CD4-positive, alpha-beta memory T cell (primary cell): ENCODE data around the gene VCP. TPM values are rescaled to one million over a fixed set of nuclear protein-coding genes. Genes with fewer than 3 reads are reported as not detected.

ENCODE experiments used
- CTCF ChIA-PET: fragments of 350-600 bp; sonication (Branson Sonifier 250); formaldehyde crosslinking; loops from one replicate; lab custom pipeline; 2021; ENCODE audit warnings: inconsistent platforms; ENCODE audit not compliant: partially characterized antibody; lab: Charles Lee
- POLR2A ChIA-PET: fragments of 350-600 bp; sonication (Branson Sonifier 250); formaldehyde crosslinking; loops from one replicate; lab custom pipeline; 2021; ENCODE audit not compliant: partially characterized antibody; lab: Charles Lee
- DNase-seq, 5 donors: peaks; one replicate each; pipeline versions ENCODE4 v3.0.0 to v3.0.0-alpha.2; 2020 to 2022; ENCODE audit warnings: mixed read lengths in 1 of 5
- H3K27ac ChIP-seq: one replicate; pipeline ENCODE4 v1.7.0; 2013; ENCODE audit warnings: low read depth, low read length
- H3K27me3 ChIP-seq: 2 replicates; pipeline ENCODE4 v1.7.0; 2013; ENCODE audit warnings: mild to moderate bottlenecking, low read length, moderate library complexity; ENCODE audit not compliant: insufficient read depth
- H3K36me3 ChIP-seq: 2 replicates; pipeline ENCODE4 v1.7.0; 2013; ENCODE audit warnings: mild to moderate bottlenecking, low read length, moderate library complexity; ENCODE audit not compliant: insufficient read depth
- H3K4me1 ChIP-seq: 2 replicates; pipeline ENCODE4 v1.7.0; 2013; ENCODE audit warnings: mild to moderate bottlenecking, low read length, moderate library complexity; ENCODE audit not compliant: insufficient read depth
- H3K4me3 ChIP-seq, 2 donors: one replicate each; pipeline ENCODE4 v1.7.0; 2013; ENCODE audit warnings: low read length in 2 of 2, mild to moderate bottlenecking in 1 of 2
- H3K9me3 ChIP-seq, 2 donors: one replicate each; pipeline ENCODE4 v1.7.0; 2013; ENCODE audit warnings: low read length in 2 of 2, control low read depth in 1 of 2; ENCODE audit not compliant: control insufficient read depth in 1 of 2
- H3K27ac Mint-ChIP-seq, 7 donors: one replicate each; pipeline ENCODE4 v1.8.0; 2020 to 2021; ENCODE audit warnings: mixed read lengths in 7 of 7, mild to moderate bottlenecking in 6 of 7, inconsistent platforms in 3 of 7, moderate library complexity in 3 of 7
- H3K27me3 Mint-ChIP-seq, 2 donors: one replicate each; pipeline ENCODE4 v1.8.0; 2020 to 2021; ENCODE audit warnings: mixed read lengths in 2 of 2
- H3K36me3 Mint-ChIP-seq, 2 donors: one replicate each; pipeline ENCODE4 v1.8.0; 2020 to 2021; ENCODE audit warnings: mixed read lengths in 2 of 2, inconsistent platforms in 1 of 2, mild to moderate bottlenecking in 1 of 2
- H3K4me1 Mint-ChIP-seq, 4 donors: one replicate each; pipeline ENCODE4 v1.8.0; 2020 to 2021; ENCODE audit warnings: mixed read lengths in 4 of 4, mild to moderate bottlenecking in 1 of 4
- H3K4me3 Mint-ChIP-seq, 8 donors: one replicate each; pipeline ENCODE4 v1.8.0; 2020 to 2021; ENCODE audit warnings: mixed read lengths in 8 of 8, mild to moderate bottlenecking in 7 of 8, moderate library complexity in 6 of 8, inconsistent platforms in 3 of 8
- H3K9me3 Mint-ChIP-seq, 8 donors: one replicate each; pipeline ENCODE4 v1.8.0; 2020 to 2021; ENCODE audit warnings: mixed read lengths in 8 of 8, mild to moderate bottlenecking in 5 of 8, inconsistent platforms in 3 of 8, moderate library complexity in 1 of 8
- intact Hi-C: fragments of 100-400 bp; cut with micrococcal nuclease; formaldehyde crosslinking; loops from one replicate; pipeline ENCODE4 v1.15.1; 2023
- polyA plus RNA-seq, 2 donors: library from polyadenylated mRNA; unstranded; fragments of 300-500 nt; fragmentation: Illumina TruSeq; gene quantifications; one replicate each; pipeline ENCODE4 v1.2.3, GENCODE V29; 2021
- total RNA-seq, 2 experiments: library from RNA; stranded (reverse); gene quantifications; one replicate each; pipeline ENCODE4 v1.2.3, GENCODE V29; 2021

The VCP gene
- total and polyA plus RNA-seq, 4 experiments from 2014 or later: 156 to 206 (median 176) TPM

- DNase-seq: no peak
- Mint-ChIP-seq H3K9me3 (no peaks in the 10 kb centered on the region), H3K27me3 (no peaks in the 10 kb centered on the region), H3K27ac (peak overlapping the region in 1 of 7 donors; percentile 35), H3K4me1 (peaks cover 22 to 49% (median 27%) of the 10 kb centered on the region in 4 donors), H3K4me3 (peak overlapping the region in 2 of 8 donors; percentile 20 to 64), H3K36me3 (peaks cover 0 to 3% of the 10 kb centered on the region in 2 donors)
- no peak overlapping the region for H3K4me3 ChIP-seq
- no peaks in the 10 kb centered on the region for H3K27me3 ChIP-seq
- no peaks in the 10 kb centered on the region for H3K9me3 ChIP-seq
- H3K4me1 ChIP-seq: peaks cover 22% of the 10 kb centered on the region
- POLR2A ChIA-PET: interaction anchor here (7.5 kb wide), 1 partner anchor 17 kb away, joined by 102 read pairs; the partner anchor contains the start of gene PIGO
- intact Hi-C loops: loop anchor here (10.0 kb wide), 2 partner anchors 412 to 738 kb away; partner anchors contain the start of genes CCL27, HINT2 and SPAG8
- CTCF ChIA-PET: interaction anchor here (0.9 to 7.5 kb wide), 6 partner anchors 18 to 177 kb away, joined by 3 to 111 read pairs (median 3); partner anchors contain the start of genes PIGO and STOML2
- H3K27ac ChIP-seq: no peak overlapping the region
- no peaks in the 10 kb centered on the region for H3K36me3 ChIP-seq
Measured at GRCh38 chr9:35076848-35077247, 4.4 kb upstream of the VCP start.

- Mint-ChIP-seq H3K4me3 (no peak overlapping the region), H3K27me3 (no peaks in the 10 kb centered on the region), H3K4me1 (peaks cover 28 to 59% (median 37%) of the 10 kb centered on the region in 4 donors), H3K27ac (peak overlapping the region in 1 of 7 donors; percentile 48), H3K36me3 (peaks cover 0 to 11% of the 10 kb centered on the region in 2 donors), H3K9me3 (no peaks in the 10 kb centered on the region)
- ChIA-PET POLR2A (no interaction called here), CTCF (interaction anchor here (0.7 kb wide), 1 partner anchor 21 kb away, joined by 4 read pairs; the partner anchor contains the start of gene PIGO)
- Histone ChIP-seq H3K36me3 (no peaks in the 10 kb centered on the region), H3K4me3 (no peak overlapping the region), H3K9me3 (no peaks in the 10 kb centered on the region), H3K27ac (no peak overlapping the region), H3K27me3 (no peaks in the 10 kb centered on the region), H3K4me1 (peaks cover 34% of the 10 kb centered on the region)
- intact Hi-C loops: loop anchor here (10.0 kb wide), 2 partner anchors 411 to 739 kb away; partner anchors contain the start of genes CCL27, HINT2 and SPAG8
- DNase-seq: no peak
Measured at GRCh38 chr9:35075358-35075757, 2.9 kb upstream of the VCP start.

GRCh38 chr9:35074791-35075190, 2.4 kb upstream of the VCP start:
- Mint-ChIP-seq H3K36me3 (peaks cover 0 to 9% of the 10 kb centered on the region in 2 donors), H3K4me3 (no peak overlapping the region), H3K9me3 (no peaks in the 10 kb centered on the region), H3K27me3 (no peaks in the 10 kb centered on the region), H3K27ac (peak overlapping the region in 1 of 7 donors; percentile 14), H3K4me1 (peaks cover 28 to 59% (median 38%) of the 10 kb centered on the region in 4 donors)
- no peak overlapping the region for H3K27ac ChIP-seq
- H3K9me3 ChIP-seq: no peaks in the 10 kb centered on the region
- ChIA-PET POLR2A (no interaction called here), CTCF (no interaction called here)
- no peak overlapping the region for H3K4me3 ChIP-seq
- H3K27me3 ChIP-seq: no peaks in the 10 kb centered on the region
- H3K4me1 ChIP-seq: peaks cover 39% of the 10 kb centered on the region
- no peaks in the 10 kb centered on the region for H3K36me3 ChIP-seq
- intact Hi-C loops: loop anchor here (10.0 kb wide), 2 partner anchors 410 to 740 kb away; partner anchors contain the start of genes CCL27, HINT2 and SPAG8
- DNase-seq: no peak

- DNase-seq: no peak
- Histone ChIP-seq H3K9me3 (no peaks in the 10 kb centered on the region), H3K36me3 (no peaks in the 10 kb centered on the region), H3K4me3 (no peak overlapping the region), H3K4me1 (peaks cover 43% of the 10 kb centered on the region), H3K27me3 (no peaks in the 10 kb centered on the region), H3K27ac (no peak overlapping the region)
- peaks cover 31 to 59% (median 41%) of the 10 kb centered on the region in 4 donors for H3K4me1 Mint-ChIP-seq
- peak overlapping the region in 1 of 8 donors; percentile 26 for H3K4me3 Mint-ChIP-seq
- peak overlapping the region in 2 of 7 donors; percentile 13 to 14 for H3K27ac Mint-ChIP-seq
- intact Hi-C loops: loop anchor here (10.0 kb wide), 2 partner anchors 409 to 741 kb away; partner anchors contain the start of genes CCL27, HINT2 and SPAG8
- H3K27me3 Mint-ChIP-seq: no peaks in the 10 kb centered on the region
- peaks cover 0 to 9% of the 10 kb centered on the region in 2 donors for H3K36me3 Mint-ChIP-seq
- POLR2A ChIA-PET: interaction anchor here (3.2 kb wide), 1 partner anchor 84 kb away, joined by 19 read pairs; the partner anchor contains the start of gene DNAJB5
- H3K9me3 Mint-ChIP-seq: no peaks in the 10 kb centered on the region
- CTCF ChIA-PET: no interaction called here
Measured at GRCh38 chr9:35074141-35074540, 1.7 kb upstream of the VCP start.

- Mint-ChIP-seq H3K4me1 (peaks cover 33 to 59% (median 41%) of the 10 kb centered on the region in 4 donors), H3K9me3 (no peaks in the 10 kb centered on the region), H3K36me3 (peaks cover 4 to 17% of the 10 kb centered on the region in 2 donors), H3K27me3 (no peaks in the 10 kb centered on the region), H3K27ac (peak overlapping the region; percentile 81 to 100 (median 97)), H3K4me3 (peak overlapping the region; percentile 81 to 95 (median 92))
- H3K36me3 ChIP-seq: no peaks in the 10 kb centered on the region
- peaks cover 43% of the 10 kb centered on the region for H3K4me1 ChIP-seq
- ChIA-PET CTCF (interaction anchor here (2.9 kb wide), 1 partner anchor 22 kb away, joined by 23 read pairs; the partner anchor contains the start of gene PIGO), POLR2A (interaction anchor here (2.9 to 3.2 kb wide), 3 partner anchors 30 to 84 kb away, joined by 19 to 51 read pairs (median 32); partner anchors contain the start of genes DNAJB5 and STOML2)
- intact Hi-C loops: loop anchor here (10.0 kb wide), 2 partner anchors 408 to 742 kb away; partner anchors contain the start of genes CCL27, HINT2 and SPAG8
- no peak for DNase-seq
- peak overlapping the region; percentile 37 to 55 for H3K4me3 ChIP-seq
- H3K27ac ChIP-seq: peak overlapping the region; percentile 94
- no peaks in the 10 kb centered on the region for H3K27me3 ChIP-seq
- no peaks in the 10 kb centered on the region for H3K9me3 ChIP-seq
Measured at GRCh38 chr9:35073279-35073612, 821 bp upstream of the VCP start.

- DNase-seq: peak; percentile 72 to 80 (median 79)
Measured at GRCh38 chr9:35071814-35072460, 488 bp downstream of the VCP start.

More at GRCh38 chr9:35071814-35072460, 488 bp downstream of the VCP start:
- peaks cover 41 to 59% (median 51%) of the 10 kb centered on the region in 4 donors for H3K4me1 Mint-ChIP-seq
- peaks cover 11% of the 10 kb centered on the region for H3K36me3 ChIP-seq
- peak overlapping the region; percentile 94 for H3K27ac ChIP-seq
- H3K9me3 ChIP-seq: no peaks in the 10 kb centered on the region
- H3K4me3 ChIP-seq: peak overlapping the region; percentile 82 to 83
- no peaks in the 10 kb centered on the region for H3K27me3 Mint-ChIP-seq
- H3K27ac Mint-ChIP-seq: peak overlapping the region; percentile 81 to 100 (median 97)
- H3K4me1 ChIP-seq: peaks cover 52% of the 10 kb centered on the region
- peaks cover 15 to 31% of the 10 kb centered on the region in 2 donors for H3K36me3 Mint-ChIP-seq
- H3K9me3 Mint-ChIP-seq: no peaks in the 10 kb centered on the region
- intact Hi-C loops: loop anchor here (1.0 to 10.0 kb wide), 9 partner anchors 8 to 743 kb away; partner anchors contain the start of genes CCL27, DNAJB5, HINT2 and PIGO
- ChIA-PET CTCF (interaction anchor here (0.6 to 4.5 kb wide), 12 partner anchors 8 to 51 kb away, joined by 3 to 23 read pairs (median 4); partner anchors contain the start of genes FANCG and PIGO), POLR2A (interaction anchor here (0.6 to 6.8 kb wide), 24 partner anchors 9 to 1913 kb away, joined by 3 to 69 read pairs (median 4); partner anchors contain the start of genes ATOSB, DNAJB5, FANCG and PIGO)
- H3K4me3 Mint-ChIP-seq: peak overlapping the region; percentile 81 to 95 (median 92)
- H3K27me3 ChIP-seq: no peaks in the 10 kb centered on the region
